GM18907 (cell line): Measurements from ENCODE around the gene AKT2.

Experiments
- ATAC-seq: cut with Tn5 transposase; IDR thresholded peaks from one replicate; pipeline ENCODE4 v1.9.1; 2021; ENCODE audit warnings: mild to moderate bottlenecking, moderate library complexity; ENCODE audit not compliant: unreplicated experiment

The AKT2 gene

DNA sequence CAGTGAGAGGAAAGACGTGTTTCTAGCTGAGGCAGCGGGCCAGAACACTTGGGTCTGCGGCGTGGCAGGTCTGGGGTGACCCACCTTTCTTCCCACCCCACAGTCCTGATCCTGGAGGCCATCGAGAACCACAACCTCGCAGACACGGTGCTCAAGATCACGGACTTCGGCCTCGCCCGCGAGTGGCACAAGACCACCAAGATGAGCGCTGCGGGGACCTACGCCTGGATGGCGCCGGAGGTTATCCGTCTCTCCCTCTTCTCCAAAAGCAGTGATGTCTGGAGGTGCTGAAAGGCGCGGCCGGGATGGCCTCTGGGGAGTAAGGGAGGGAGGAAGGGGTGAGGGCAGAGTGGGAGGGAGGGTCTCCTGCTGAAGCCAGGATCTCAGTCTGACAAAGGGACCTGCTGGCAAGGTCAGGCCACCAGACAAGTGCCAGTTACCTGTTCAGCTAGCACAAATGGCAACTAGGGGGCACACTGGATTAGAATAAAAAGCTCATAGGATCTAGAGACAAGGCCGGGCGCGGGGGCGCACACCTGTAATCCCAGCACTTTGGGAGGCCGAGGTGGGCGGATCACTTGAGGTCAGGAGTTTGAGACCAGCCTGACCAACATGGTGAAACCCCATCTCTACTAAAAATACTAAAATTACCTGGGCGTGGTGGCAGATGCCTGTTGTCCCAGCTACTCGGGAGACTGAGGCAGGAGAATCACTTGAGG is 86.7 kb downstream of the AKT2 start:
- no peak for ATAC-seq

DNA sequence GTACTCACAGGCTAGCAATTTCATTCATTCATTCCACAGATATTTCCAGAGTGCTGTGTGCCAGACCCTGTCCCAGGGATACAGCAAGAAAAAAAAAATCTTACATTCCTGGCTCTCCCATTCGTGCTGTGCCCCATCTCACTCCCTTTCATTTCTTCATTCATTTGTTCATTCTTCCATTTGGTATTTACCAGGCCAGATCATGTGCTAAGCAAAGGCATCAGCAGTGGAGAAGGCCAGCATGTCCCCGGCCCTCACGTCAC is 91.6 kb downstream of the AKT2 start:
- no peak for ATAC-seq

DNA sequence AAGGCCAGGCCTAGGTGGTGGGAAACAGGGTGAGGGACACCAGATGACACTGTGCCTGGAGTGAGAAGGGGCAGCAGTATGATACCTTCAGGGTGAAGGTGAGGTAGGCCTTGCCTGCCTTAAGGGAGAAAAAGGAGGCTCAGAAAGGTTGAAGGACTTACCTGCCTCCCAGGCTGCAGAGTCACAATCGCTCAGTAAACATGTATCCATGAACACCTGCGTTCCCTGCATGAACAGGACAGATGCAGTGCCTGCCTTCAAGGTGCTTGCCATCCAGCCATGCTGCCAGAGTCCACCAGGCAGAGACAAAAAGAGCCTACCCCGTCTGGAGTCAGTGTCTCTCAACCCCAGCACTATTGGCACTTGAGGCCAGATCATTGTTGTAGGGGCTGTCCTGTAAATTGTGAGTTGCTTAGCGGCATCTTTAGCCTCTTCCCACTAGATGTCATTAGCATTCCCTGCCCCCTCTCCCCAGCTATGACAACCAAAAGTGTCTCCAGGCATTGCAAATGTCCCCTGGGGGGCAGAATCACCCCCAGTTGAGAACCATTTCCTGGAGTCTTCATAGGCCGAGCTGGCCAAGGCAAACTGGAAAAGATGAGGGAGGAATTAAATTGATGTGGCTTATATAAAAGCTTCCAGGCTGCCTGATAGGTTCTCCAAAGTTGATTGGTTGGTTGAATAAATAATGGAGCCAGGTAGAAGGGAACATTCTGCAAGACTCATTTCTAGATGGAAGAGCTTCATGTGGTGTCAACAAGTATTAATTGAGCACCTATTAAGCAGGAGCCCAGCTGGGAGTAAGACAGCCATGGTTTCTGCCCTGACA is 92.2 kb downstream of the AKT2 start:
- no peak for ATAC-seq

GRCh38 chr19:40191836-40192646 is 93.1 kb downstream of the AKT2 start:
- peak; percentile 22 for ATAC-seq

DNA sequence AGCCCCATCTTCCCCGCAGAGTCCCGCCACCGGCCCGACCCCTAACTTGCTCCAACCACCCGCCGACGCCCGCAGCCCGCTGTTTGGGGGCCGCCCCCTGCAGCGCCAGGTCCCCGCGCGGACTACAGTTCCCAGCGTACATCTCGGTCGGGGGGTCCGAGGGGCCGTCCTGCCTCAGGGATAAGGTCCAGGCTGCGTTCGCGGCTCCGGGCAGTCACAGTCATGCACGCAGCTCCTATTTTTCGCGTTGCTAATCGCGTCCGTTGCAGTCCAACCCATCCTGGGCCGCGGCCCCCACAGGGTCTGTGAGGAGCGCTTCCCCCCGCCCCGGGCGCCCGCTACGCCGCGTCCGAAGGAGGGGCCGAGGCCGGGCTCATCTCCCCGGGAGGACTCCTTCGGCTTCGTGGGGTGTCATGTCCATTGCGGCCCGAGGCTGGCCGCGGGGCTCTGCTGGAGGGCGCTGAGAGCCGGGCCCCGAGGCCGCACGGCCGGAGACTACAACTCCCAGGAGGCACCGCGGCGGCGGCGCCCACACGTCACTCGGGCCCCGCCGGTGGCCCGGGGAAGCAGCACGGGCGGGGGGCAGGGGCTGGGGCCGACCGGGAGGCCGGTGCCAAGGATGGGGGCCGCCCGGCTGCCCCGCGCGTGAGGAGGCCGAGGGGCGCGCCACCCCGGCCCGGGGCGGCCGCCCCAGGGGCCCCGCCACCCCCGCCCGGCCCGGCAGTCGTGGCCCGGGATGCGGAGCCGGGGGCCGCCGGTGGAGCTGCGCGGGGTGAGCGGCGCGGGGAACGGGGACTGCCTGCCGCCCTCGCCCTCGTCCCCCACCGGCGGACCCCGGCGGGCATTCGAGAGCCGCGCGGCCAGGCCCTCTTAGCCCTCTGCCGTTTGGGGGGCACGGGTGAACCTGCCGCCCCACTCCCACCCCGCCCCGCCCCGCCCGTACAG is 94.0 kb downstream of the AKT2 start, which contains the start of gene MAP3K10:
MAP3K10 (plus strand) TSS at position 536 of the 945 bp plus-strand sequence. CDS start 606 bp downstream, outside the sequence.
- peak; percentile 73 for ATAC-seq

- ATAC-seq: no peak
Measured at GRCh38 chr19:40184273-40184672, 100.9 kb downstream of the AKT2 start.
